ENCODE results near the gene TP53AIP1.

The TP53AIP1 gene

DNA sequence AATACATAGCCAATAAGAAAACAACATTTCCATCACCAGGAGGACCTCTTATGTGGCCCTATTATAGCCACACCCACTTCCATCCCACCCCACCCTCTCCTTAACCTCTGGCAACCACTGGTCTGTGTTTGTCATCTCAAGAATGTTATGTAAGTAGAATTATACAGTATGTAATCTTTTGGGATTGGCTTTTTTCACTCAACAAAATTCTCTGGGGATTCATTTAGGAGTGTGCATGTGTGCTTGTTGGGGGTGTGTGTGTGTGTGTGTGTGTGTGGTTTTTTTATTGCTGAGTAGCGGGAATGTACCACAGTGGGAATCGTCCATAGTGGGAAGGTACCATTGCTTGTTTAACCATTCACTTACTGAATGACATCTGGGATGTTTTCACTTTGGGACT lies 46.3 kb downstream of the TP53AIP1 start:
- peaks cover 87% of the 10 kb centered on the region for H3K27me3 ChIP-seq (ENCODE audit: control insufficient read depth, insufficient read depth, low read length)
- H3K27ac ChIP-seq (ENCODE audit: low read depth, low read length) = no peak overlapping the region
- peaks cover 14% of the 10 kb centered on the region for H3K4me1 ChIP-seq (ENCODE audit: control insufficient read depth, insufficient read depth, low read length)

DNA sequence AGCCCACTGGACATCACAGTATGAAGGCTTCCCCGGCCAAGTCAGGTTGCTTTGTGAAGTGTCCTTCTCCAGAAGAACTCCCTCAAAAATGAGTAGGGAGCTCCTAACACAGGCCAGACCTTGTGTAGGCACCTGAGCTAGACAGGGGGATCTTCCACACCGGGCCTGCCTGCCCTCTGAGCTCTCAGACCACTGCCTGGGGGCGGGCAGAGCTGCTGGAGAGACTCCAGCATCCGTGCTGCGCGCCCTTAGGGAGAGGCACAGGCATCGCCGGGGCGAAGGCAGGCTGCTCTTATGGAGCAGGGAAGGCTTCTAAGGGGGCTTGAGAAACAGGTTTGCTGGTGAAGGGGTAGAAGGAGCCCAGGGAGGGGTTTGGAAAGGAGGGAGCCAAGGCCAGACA lies 47.1 kb downstream of the TP53AIP1 start:
- Histone ChIP-seq H3K9ac (ENCODE audit: low read length) (no peak overlapping the region), H3K4me3 (ENCODE audit: low read depth, low read length) (no peak overlapping the region), H3K4me1 (ENCODE audit: control insufficient read depth, insufficient read depth, low read length) (peaks cover 13% of the 10 kb centered on the region), H3K27ac (ENCODE audit: low read depth, low read length) (no peak overlapping the region), H3K36me3 (ENCODE audit: control insufficient read depth, insufficient read depth, low read length) (no peaks in the 10 kb centered on the region), H3K9me3 (ENCODE audit: control insufficient read depth, insufficient read depth, low read depth, low read length) (no peaks in the 10 kb centered on the region), H3K27me3 (ENCODE audit: control insufficient read depth, insufficient read depth, low read length) (peaks cover 86% of the 10 kb centered on the region)

More for the DNA sequence above, 46.3 kb downstream of the TP53AIP1 start:
- Histone ChIP-seq H3K4me3 (ENCODE audit: low read depth, low read length) (no peak overlapping the region), H3K9me3 (ENCODE audit: control insufficient read depth, insufficient read depth, low read depth, low read length) (no peaks in the 10 kb centered on the region), H3K36me3 (ENCODE audit: control insufficient read depth, insufficient read depth, low read length) (no peaks in the 10 kb centered on the region), H3K9ac (ENCODE audit: low read length) (no peak overlapping the region)

- Histone ChIP-seq H3K4me3 (ENCODE audit: low read depth, low read length) (no peak overlapping the region), H3K9ac (ENCODE audit: low read length) (no peak overlapping the region), H3K36me3 (ENCODE audit: control insufficient read depth, insufficient read depth, low read length) (no peaks in the 10 kb centered on the region), H3K9me3 (ENCODE audit: control insufficient read depth, insufficient read depth, low read depth, low read length) (no peaks in the 10 kb centered on the region), H3K4me1 (ENCODE audit: control insufficient read depth, insufficient read depth, low read length) (peaks cover 20% of the 10 kb centered on the region), H3K27ac (ENCODE audit: low read depth, low read length) (no peak overlapping the region), H3K27me3 (ENCODE audit: control insufficient read depth, insufficient read depth, low read length) (peaks cover 86% of the 10 kb centered on the region)
Measured at GRCh38 chr11:128894685-128895084, 48.0 kb downstream of the TP53AIP1 start.

DNA sequence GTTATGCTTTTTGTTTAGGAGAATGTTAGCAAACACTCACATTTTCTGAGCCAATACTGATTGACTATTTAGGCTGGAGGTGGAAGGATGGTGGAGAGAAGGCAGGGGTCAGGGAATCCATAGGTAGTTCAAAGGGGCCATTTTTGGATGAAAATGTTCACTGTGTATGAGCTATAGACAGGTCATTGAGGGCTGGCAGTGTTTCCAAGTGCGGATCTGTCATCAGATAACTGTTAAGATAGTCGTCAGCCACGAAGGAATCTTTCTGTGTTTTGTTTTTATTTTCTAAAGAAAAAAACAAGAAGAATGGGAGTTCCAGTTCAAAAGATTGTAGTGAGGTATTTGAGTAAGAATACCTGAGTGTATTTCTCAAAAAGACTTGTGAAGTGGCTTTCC lies 48.4 kb downstream of the TP53AIP1 start:
- Histone ChIP-seq H3K4me1 (ENCODE audit: control insufficient read depth, insufficient read depth, low read length) (peaks cover 22% of the 10 kb centered on the region), H3K9me3 (ENCODE audit: control insufficient read depth, insufficient read depth, low read depth, low read length) (no peaks in the 10 kb centered on the region), H3K27me3 (ENCODE audit: control insufficient read depth, insufficient read depth, low read length) (peaks cover 86% of the 10 kb centered on the region)

DNA sequence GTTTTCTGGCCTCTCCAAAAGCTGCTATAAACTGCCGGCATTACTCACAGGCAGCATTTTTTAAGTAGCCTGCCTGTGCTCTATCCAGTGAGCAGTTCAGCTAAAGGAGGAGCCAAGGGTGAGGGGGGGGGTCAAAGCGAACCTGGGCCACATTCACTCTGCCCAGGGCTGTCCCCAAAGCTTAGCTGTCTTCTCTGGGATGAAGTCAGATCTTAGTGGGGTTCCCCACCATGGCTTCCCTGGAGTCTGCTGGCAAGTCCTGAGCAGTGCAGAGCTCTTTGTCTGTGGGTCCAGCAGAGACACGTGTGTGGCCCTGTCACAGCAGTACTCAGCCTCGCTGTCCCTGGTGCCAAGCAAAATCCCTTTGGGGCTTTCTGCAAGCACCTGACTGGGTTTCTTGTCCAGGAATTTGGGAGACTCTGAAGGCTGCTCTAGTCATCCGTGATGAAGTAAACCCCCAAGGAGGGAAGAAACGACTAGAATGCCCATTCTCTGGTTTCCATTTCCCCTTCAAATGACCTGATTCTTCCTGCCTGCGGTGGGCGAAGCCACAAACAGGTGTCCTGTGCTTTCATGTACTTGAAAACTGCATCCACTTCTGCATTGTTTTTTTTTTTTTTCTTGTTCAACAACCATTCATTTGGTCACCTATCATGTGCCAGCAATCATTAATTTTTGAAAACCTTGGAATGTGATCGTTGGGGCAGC lies 48.9 kb downstream of the TP53AIP1 start:
- peaks cover 22% of the 10 kb centered on the region for H3K4me1 ChIP-seq (ENCODE audit: control insufficient read depth, insufficient read depth, low read length)

More for the DNA sequence above, 48.4 kb downstream of the TP53AIP1 start:
- H3K9ac ChIP-seq (ENCODE audit: low read length) = no peak overlapping the region
- no peak overlapping the region for H3K4me3 ChIP-seq (ENCODE audit: low read depth, low read length)
- no peaks in the 10 kb centered on the region for H3K36me3 ChIP-seq (ENCODE audit: control insufficient read depth, insufficient read depth, low read length)
- H3K27ac ChIP-seq (ENCODE audit: low read depth, low read length) = no peak overlapping the region

DNA sequence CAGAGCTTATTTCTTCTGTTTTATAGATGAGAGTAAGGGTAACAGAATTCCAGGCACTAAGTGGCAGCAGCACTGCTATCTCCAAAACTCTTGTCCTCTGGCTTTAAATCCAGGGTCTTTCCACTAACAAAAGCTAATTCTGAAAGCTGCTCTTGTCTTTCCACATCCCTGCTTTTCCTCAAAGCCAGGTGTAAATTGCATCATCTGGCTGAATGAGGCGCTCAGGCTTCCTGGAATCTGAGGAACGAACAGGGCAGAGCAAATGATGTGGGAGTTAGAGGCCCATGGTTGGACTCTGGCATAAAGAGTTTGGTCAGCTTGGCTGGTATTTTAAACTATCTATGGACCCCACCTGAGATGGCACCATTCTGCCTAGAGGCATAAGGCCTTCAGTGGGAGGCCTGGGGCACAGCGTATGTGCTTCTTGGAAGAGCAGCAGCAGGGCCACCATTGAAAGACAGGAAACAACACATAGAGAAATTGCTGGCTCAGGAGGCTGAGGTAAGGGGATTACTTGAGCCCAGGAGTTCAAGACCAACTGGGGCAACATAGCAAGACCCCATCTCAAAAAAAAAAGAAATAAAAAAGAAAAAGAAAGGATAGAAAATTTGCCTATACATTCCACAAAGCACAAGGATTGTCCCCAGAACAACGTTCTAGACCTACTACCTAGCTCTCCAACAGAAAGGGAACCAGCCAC lies 49.7 kb downstream of the TP53AIP1 start:
- H3K4me1 ChIP-seq (ENCODE audit: control insufficient read depth, insufficient read depth, low read length) = peaks cover 29% of the 10 kb centered on the region
- no peak overlapping the region for H3K27ac ChIP-seq (ENCODE audit: low read depth, low read length)
- no peak overlapping the region for H3K4me3 ChIP-seq (ENCODE audit: low read depth, low read length)
- no peak overlapping the region for H3K9ac ChIP-seq (ENCODE audit: low read length)
- peaks cover 86% of the 10 kb centered on the region for H3K27me3 ChIP-seq (ENCODE audit: control insufficient read depth, insufficient read depth, low read length)
- H3K36me3 ChIP-seq (ENCODE audit: control insufficient read depth, insufficient read depth, low read length) = no peaks in the 10 kb centered on the region
- H3K9me3 ChIP-seq (ENCODE audit: control insufficient read depth, insufficient read depth, low read depth, low read length) = no peaks in the 10 kb centered on the region

More for the DNA sequence above, 48.9 kb downstream of the TP53AIP1 start:
- Histone ChIP-seq H3K27ac (ENCODE audit: low read depth, low read length) (no peak overlapping the region), H3K9me3 (ENCODE audit: control insufficient read depth, insufficient read depth, low read depth, low read length) (no peaks in the 10 kb centered on the region), H3K27me3 (ENCODE audit: control insufficient read depth, insufficient read depth, low read length) (peaks cover 86% of the 10 kb centered on the region), H3K4me3 (ENCODE audit: low read depth, low read length) (no peak overlapping the region), H3K9ac (ENCODE audit: low read length) (no peak overlapping the region), H3K36me3 (ENCODE audit: control insufficient read depth, insufficient read depth, low read length) (no peaks in the 10 kb centered on the region)

DNA sequence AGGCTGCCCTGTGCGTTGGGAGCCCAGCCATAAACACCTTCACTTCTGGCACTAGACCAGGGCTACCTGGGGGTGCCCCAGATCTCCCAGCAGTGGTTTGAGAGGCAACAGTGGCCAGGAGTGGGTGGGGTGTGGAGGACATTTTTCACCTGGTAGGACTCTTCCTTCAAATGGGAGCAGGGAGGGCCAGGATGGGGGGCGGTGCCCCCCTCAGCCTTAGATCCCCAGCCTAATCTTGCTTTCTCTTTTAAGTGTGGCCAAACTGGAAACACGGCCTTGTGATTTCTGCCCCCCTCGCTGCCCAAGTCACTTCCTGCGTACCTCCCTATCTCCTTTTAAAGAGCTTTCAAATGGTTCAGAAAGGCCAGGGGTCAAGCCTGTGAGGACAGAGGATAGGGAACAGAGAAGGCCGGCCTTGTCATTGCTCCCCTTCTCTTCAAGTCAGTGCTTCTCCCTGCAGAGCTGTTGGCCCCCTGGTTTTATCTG lies 50.7 kb downstream of the TP53AIP1 start:
- Histone ChIP-seq H3K36me3 (ENCODE audit: control insufficient read depth, insufficient read depth, low read length) (no peaks in the 10 kb centered on the region), H3K27me3 (ENCODE audit: control insufficient read depth, insufficient read depth, low read length) (peaks cover 91% of the 10 kb centered on the region), H3K4me3 (ENCODE audit: low read depth, low read length) (peak overlapping the region; percentile 76)

GRCh38 chr11:128890543-128891368 lies 51.9 kb downstream of the TP53AIP1 start, which contains the start of gene KCNJ5:
Gene KCNJ5 (plus strand): TSS chr11:128891356. CDS start chr11:128911274, 19,918 bp downstream.
- Histone ChIP-seq H3K4me1 (ENCODE audit: control insufficient read depth, insufficient read depth, low read length) (peaks cover 34% of the 10 kb centered on the region), H3K27me3 (ENCODE audit: control insufficient read depth, insufficient read depth, low read length) (peaks cover 92% of the 10 kb centered on the region), H3K27ac (ENCODE audit: low read depth, low read length) (no peak within 1 kb of the TSS), H3K36me3 (ENCODE audit: control insufficient read depth, insufficient read depth, low read length) (no peaks in the 10 kb centered on the region), H3K4me3 (ENCODE audit: low read depth, low read length) (peak within 1 kb of the TSS; percentile 76), H3K9ac (ENCODE audit: low read length) (peak within 1 kb of the TSS; percentile 67), H3K9me3 (ENCODE audit: control insufficient read depth, insufficient read depth, low read depth, low read length) (no peaks in the 10 kb centered on the region)

More for the DNA sequence above, 50.7 kb downstream of the TP53AIP1 start:
- Histone ChIP-seq H3K9ac (ENCODE audit: low read length) (no peak overlapping the region), H3K4me1 (ENCODE audit: control insufficient read depth, insufficient read depth, low read length) (peaks cover 34% of the 10 kb centered on the region), H3K9me3 (ENCODE audit: control insufficient read depth, insufficient read depth, low read depth, low read length) (no peaks in the 10 kb centered on the region), H3K27ac (ENCODE audit: low read depth, low read length) (no peak overlapping the region)

DNA sequence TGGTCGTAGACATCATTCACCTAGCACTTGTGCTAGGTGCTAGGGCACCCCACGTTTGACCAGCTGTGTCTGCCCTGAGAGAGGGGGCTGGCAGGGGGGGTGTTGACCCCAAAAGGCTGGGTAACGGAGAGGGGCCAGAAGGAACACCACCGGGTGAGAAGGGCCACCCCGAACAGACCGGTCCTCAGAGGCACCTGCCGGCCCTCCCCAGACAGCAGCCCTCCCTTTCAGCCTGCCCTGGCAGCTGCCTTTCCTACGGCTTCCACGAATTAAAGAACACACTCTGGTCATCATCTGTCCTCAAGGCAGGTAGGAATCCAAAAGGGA lies 52.5 kb downstream of the TP53AIP1 start:
- H3K9me3 ChIP-seq (ENCODE audit: control insufficient read depth, insufficient read depth, low read depth, low read length) = no peaks in the 10 kb centered on the region
- H3K27me3 ChIP-seq (ENCODE audit: control insufficient read depth, insufficient read depth, low read length) = peaks cover 91% of the 10 kb centered on the region
- peak overlapping the region; percentile 76 for H3K4me3 ChIP-seq (ENCODE audit: low read depth, low read length)
- H3K27ac ChIP-seq (ENCODE audit: low read depth, low read length) = no peak overlapping the region
- H3K9ac ChIP-seq (ENCODE audit: low read length) = peak overlapping the region; percentile 67
- no peaks in the 10 kb centered on the region for H3K36me3 ChIP-seq (ENCODE audit: control insufficient read depth, insufficient read depth, low read length)
- peaks cover 34% of the 10 kb centered on the region for H3K4me1 ChIP-seq (ENCODE audit: control insufficient read depth, insufficient read depth, low read length)

GRCh38 chr11:128889657-128890213 lies 52.9 kb downstream of the TP53AIP1 start:
- H3K27ac ChIP-seq (ENCODE audit: low read depth, low read length) = no peak overlapping the region
- H3K27me3 ChIP-seq (ENCODE audit: control insufficient read depth, insufficient read depth, low read length) = peaks cover 93% of the 10 kb centered on the region
- H3K36me3 ChIP-seq (ENCODE audit: control insufficient read depth, insufficient read depth, low read length) = no peaks in the 10 kb centered on the region
- peak overlapping the region; percentile 76 for H3K4me3 ChIP-seq (ENCODE audit: low read depth, low read length)
- H3K9me3 ChIP-seq (ENCODE audit: control insufficient read depth, insufficient read depth, low read depth, low read length) = no peaks in the 10 kb centered on the region
- peak overlapping the region; percentile 67 for H3K9ac ChIP-seq (ENCODE audit: low read length)
- peaks cover 34% of the 10 kb centered on the region for H3K4me1 ChIP-seq (ENCODE audit: control insufficient read depth, insufficient read depth, low read length)

Data from HUES6 (cell line).